SH-SY5Y (cell line): ENCODE results near the gene ADAM23.

Source experiments
- GATA2 ChIP-seq: IDR thresholded peaks from 2 replicates; pipeline ENCODE4 v1.6.1; 2011; ENCODE audit warnings: mild to moderate bottlenecking, low read depth, low read length
- GATA3 ChIP-seq: IDR thresholded peaks from 2 replicates; pipeline ENCODE4 v1.6.1; 2011; ENCODE audit warnings: low read depth, mild to moderate bottlenecking, low read length, moderate library complexity

Gene ADAM23

DNA sequence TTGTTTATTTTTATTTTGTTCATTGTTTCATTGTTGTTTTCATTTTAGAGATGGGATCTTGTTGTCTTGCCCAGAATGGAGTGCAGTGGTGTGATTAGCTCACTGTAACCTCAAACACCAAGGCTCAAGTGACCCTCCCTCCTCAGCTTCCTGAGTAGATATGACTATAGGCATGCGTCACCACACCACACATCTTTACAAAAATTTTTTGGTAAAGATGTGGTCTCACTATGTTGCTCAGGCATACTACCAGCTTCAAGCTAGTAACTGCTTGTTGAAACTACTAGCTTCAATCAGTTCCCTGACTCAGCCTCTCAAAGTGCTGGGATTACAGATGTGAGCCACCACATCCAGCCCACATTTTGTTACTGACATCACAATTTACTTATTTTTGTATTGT, 213.8 kb downstream of the ADAM23 start:
- no peak for TF ChIP-seq GATA3
- TF ChIP-seq GATA2: no peak

DNA sequence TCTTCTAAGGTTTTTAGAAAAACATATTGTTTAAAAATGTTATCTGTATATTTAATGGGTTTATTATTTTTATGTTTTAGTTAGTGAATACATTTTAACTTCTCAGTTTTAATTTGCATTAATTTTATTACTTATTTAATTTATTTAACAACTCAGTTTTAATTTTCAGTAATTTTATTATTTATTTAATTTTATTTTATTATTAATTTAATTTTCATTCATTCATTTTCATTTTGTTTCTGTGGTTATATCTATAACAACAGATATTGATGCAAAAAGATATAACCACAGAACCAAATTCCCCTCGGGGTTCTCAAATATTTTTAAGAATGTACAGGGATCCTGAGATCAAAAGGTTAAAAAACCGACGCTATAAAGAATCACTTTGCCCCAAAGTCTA, 221.9 kb downstream of the ADAM23 start:
- TF ChIP-seq GATA2 (no peak), GATA3 (no peak)
